Measurements from ENCODE around the gene SIL1. TPM values are rescaled to one million over a fixed set of nuclear protein-coding genes. Genes with fewer than 3 reads are reported as not detected.

Gene SIL1
- total and polyA plus RNA-seq, 7 donors, result 7.8 to 60.8 (median 33.0) TPM

DNA sequence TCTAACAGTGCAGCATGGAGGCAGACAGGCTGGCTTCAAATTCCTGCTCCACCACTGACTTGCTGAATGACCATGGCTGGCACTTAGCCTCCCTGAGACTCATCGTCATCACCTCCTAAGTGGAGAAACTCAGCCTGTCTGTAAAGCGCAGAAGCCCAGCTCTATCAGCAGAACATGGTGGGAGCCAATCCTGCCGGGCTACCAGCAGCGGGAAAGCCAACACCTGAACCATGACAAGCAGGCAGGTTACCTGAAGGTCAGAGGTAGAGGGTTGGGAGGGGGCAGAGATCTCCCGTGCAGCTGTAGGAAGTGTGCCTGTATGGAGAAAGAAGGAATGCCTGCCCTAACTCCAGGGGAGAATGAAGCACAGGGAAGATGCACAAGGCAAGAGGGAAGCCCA is 250.4 kb downstream of the SIL1 start:
- H3K36me3 ChIP-seq, result peaks cover 0 to 20% (median 10%) of the 10 kb centered on the region in 4 donors
- no peak overlapping the region for H3K27ac ChIP-seq
- intact Hi-C loops (cut with DNase I), result no loop called here
- TF ChIP-seq POLR2AphosphoS5 (IDR thresholded peaks at IDR 0.05) (no peak), EP300 (IDR thresholded peaks at IDR 0.05) (no peak), POLR2A (IDR thresholded peaks at IDR 0.05) (no peak)
- TF ChIP-seq, protein P1, sequence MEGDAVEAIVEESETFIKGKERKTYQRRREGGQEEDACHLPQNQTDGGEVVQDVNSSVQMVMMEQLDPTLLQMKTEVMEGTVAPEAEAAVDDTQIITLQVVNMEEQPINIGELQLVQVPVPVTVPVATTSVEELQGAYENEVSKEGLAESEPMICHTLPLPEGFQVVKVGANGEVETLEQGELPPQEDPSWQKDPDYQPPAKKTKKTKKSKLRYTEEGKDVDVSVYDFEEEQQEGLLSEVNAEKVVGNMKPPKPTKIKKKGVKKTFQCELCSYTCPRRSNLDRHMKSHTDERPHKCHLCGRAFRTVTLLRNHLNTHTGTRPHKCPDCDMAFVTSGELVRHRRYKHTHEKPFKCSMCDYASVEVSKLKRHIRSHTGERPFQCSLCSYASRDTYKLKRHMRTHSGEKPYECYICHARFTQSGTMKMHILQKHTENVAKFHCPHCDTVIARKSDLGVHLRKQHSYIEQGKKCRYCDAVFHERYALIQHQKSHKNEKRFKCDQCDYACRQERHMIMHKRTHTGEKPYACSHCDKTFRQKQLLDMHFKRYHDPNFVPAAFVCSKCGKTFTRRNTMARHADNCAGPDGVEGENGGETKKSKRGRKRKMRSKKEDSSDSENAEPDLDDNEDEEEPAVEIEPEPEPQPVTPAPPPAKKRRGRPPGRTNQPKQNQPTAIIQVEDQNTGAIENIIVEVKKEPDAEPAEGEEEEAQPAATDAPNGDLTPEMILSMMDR (IDR thresholded peaks at IDR 0.05), result no peak
- WGBS, 2 donors, result 93 to 94% methylated on average over 5 of the region's 5 CpGs
- H3K27me3 ChIP-seq, result no peaks in the 10 kb centered on the region
- H3K4me3 ChIP-seq, result no peak overlapping the region
- peaks cover 0 to 16% (median 10%) of the 10 kb centered on the region in 4 donors for H3K4me1 ChIP-seq
- peak; percentile 22 for DNase-seq
- H3K9me3 ChIP-seq, result no peaks in the 10 kb centered on the region

DNA sequence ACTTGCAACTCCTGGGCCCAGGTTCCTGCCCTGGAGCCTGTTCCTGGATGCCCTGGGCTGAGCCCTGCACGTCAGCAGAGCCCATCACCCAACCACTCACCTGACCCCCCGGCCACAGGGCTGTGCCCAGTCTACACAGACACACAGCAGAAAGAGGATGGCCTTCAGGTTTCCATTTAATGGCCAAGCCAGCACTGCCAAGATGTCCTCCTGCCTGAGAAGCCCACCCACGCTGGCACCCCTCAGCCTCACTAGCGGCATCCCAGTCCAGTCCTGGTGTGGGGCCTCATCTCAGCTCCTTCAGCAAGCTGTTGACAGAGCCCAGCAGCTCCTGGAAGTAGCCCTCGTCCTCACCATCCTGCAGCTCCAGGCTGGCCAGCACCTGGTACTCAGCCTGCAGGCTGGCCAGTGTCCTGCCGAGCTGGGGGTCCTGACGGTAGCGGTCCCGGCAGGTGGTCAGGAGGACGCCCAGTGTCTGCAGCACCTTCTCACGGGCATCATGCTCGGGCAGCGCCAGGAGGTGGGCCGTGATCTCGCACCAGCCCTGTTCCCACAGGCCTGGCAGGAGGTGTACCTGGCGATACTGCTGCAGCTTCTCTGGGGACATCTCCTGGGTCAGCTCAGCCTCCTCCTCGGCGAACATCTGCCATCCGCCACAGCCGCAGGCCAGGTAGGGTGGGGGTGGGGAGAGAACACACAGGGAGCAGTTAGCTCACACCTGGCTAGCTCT is 251.2 kb downstream of the SIL1 start:
- TF ChIP-seq POLR2AphosphoS5 (IDR thresholded peaks at IDR 0.05), result no peak
- TF ChIP-seq, protein P1 (IDR thresholded peaks at IDR 0.05), result no peak
- no peak for TF ChIP-seq EP300 (IDR thresholded peaks at IDR 0.05)
- no peak for TF ChIP-seq POLR2A (IDR thresholded peaks at IDR 0.05)
- DNase-seq, result peak; percentile 56
- H3K27ac ChIP-seq, result no peak overlapping the region
- WGBS, 2 donors, result 96% methylated on average over 20 of the region's 20 CpGs
- no peaks in the 10 kb centered on the region for H3K9me3 ChIP-seq
- intact Hi-C loops (cut with DNase I), result no loop called here
- peaks cover 0 to 20% (median 10%) of the 10 kb centered on the region in 4 donors for H3K36me3 ChIP-seq
- peaks cover 0 to 8% (median 2%) of the 10 kb centered on the region in 4 donors for H3K4me1 ChIP-seq
- H3K4me3 ChIP-seq, result no peak overlapping the region
- no peaks in the 10 kb centered on the region for H3K27me3 ChIP-seq

DNA sequence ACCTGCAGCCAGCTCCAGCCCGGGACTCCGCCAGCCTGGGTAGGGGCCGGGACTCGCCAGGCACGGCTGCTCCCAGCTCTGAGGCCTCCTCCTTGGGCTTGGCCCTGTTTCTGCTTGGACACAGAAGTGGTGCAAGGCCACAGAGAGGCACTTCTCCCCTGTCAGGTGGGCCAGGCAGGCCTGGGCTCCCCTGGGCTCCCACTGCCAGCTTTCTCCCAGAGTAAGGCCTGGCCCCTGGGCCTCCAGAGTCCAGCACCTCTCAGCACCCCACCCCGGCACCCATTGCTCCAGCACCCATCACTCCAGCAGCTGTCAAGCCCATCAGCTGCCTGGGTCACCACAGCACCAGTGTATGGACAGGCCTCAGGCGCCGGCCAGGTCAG is 251.9 kb downstream of the SIL1 start:
- Histone ChIP-seq H3K36me3 (peaks cover 0 to 20% (median 10%) of the 10 kb centered on the region in 4 donors), H3K27me3 (no peaks in the 10 kb centered on the region), H3K4me3 (no peak overlapping the region), H3K4me1 (peaks cover 0 to under 1% (median 0%) of the 10 kb centered on the region in 4 donors), H3K9me3 (no peaks in the 10 kb centered on the region), H3K27ac (no peak overlapping the region)
- peak; percentile 67 for DNase-seq
- WGBS, 2 donors, result 92 to 94% methylated on average over 8 of the region's 8 CpGs
- intact Hi-C loops (cut with DNase I), result no loop called here
- no peak for TF ChIP-seq POLR2A (IDR thresholded peaks at IDR 0.05)

DNA sequence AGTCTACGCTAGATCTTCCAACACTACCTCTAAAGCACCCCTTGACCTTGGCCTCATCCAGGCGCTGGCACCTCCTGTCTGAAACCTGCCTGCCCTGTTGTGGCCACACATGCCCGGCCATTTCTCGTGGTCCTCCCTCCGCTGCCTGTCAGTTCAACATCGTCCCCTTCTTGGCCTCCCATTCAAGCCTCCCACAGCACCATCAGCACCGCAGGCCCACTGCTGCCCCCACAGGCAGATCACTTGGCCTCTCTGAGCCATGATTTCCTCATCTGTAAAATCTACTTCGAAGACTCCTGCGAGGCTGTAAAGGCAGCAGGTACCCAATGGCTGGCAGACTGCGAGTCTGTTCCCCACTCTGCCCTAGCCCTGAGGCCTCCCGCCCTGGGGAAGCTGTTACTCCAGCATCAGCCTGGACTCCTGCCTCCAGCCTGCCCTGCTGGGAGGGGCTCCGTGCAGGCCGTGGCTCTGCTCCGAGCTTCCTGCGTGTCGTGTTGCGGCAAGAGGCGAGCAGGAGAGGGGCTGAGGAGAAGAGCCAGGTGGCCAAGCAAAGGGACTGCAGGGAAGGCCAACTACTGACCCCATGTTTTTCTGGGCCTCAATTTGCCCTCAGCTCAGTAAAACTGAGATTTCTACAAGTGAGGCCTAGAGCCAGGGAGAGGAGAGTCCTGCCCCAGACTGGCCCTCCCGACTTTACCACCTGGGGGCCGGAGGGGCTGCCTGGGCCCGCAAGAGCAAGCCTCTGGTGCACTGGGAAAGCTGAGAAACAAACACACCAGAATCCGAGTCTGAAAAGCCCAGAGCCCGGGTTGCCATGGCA is 252.5 kb downstream of the SIL1 start:
- H3K27ac ChIP-seq, result no peak overlapping the region
- no peak for TF ChIP-seq EP300 (IDR thresholded peaks at IDR 0.05)
- no peak for TF ChIP-seq POLR2A (IDR thresholded peaks at IDR 0.05)
- no peak for TF ChIP-seq POLR2AphosphoS5 (IDR thresholded peaks at IDR 0.05)
- H3K36me3 ChIP-seq, result peaks cover 0 to 20% (median 10%) of the 10 kb centered on the region in 4 donors
- no peaks in the 10 kb centered on the region for H3K9me3 ChIP-seq
- 91% methylated on average over 23 of the region's 23 CpGs for WGBS, 2 donors
- no peak overlapping the region for H3K4me3 ChIP-seq
- H3K27me3 ChIP-seq, result no peaks in the 10 kb centered on the region
- DNase-seq, result peak; percentile 51
- H3K4me1 ChIP-seq, result no peaks in the 10 kb centered on the region
- intact Hi-C loops (cut with DNase I), result no loop called here

DNA sequence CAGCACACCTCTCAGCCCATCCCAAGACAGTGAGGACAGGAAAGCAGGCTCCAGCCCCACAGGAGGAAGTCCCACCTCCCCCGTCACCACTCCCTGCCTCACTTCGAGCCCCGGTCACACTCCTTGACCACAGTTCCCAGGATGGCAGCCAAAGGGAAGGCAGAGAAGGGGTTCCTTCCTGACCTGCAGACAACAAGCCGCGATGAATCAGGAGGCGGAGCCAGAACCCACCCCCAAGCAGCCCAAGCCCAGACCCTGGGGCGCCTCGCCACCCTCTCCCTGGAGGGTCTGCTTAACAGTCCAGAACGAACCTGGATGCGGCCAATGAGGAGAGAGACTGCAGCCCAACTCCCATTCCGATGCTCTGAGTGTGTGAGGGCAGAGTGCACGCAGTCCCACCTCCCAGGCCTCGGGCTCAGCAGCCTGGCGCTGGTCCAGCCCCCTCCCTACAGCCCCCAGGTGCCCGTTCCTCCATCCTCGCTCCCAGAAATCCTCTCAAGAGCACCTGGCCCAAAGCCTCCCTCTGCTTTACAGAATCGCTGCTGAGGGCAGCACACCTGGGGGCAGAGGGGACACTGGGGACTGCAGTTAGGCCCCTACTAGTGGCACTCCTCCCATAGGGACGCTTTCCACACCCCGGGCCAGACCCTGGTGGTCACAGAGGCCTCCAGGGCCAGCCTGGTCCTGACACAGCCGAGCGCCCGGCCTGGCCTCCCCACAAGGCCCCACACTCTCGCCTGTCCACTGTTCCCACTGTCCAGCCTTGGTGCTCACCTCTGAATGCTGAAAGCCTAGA is 253.4 kb downstream of the SIL1 start:
- Histone ChIP-seq H3K27me3 (no peaks in the 10 kb centered on the region), H3K4me3 (no peak overlapping the region), H3K27ac (no peak overlapping the region), H3K36me3 (peaks cover 0 to 20% (median 10%) of the 10 kb centered on the region in 4 donors), H3K9me3 (no peaks in the 10 kb centered on the region), H3K4me1 (no peaks in the 10 kb centered on the region)
- TF ChIP-seq, protein P1 (IDR thresholded peaks at IDR 0.05), result no peak
- TF ChIP-seq POLR2AphosphoS5 (IDR thresholded peaks at IDR 0.05) (no peak), EP300 (IDR thresholded peaks at IDR 0.05) (no peak), POLR2A (IDR thresholded peaks at IDR 0.05) (no peak)
- DNase-seq, result no peak
- WGBS, 2 donors, result 85 to 91% methylated on average over 23 of the region's 23 CpGs
- intact Hi-C loops (cut with DNase I), result no loop called here
